Activated CD4-positive, alpha-beta T cell treated with anti-CD3 and anti-CD28 coated beads, Interleukin-2, amount 50 U/mL, for 24 hours (primary cell): Measurements from ENCODE around the gene RAP2A.

Experiments
- DNase-seq, 2 donors: peaks; one replicate each; pipeline ENCODE4 v3.0.0-alpha.2; 2020; ENCODE audit warnings: low read depth in 1 of 2, low spot score in 1 of 2

RAP2A gene

DNA sequence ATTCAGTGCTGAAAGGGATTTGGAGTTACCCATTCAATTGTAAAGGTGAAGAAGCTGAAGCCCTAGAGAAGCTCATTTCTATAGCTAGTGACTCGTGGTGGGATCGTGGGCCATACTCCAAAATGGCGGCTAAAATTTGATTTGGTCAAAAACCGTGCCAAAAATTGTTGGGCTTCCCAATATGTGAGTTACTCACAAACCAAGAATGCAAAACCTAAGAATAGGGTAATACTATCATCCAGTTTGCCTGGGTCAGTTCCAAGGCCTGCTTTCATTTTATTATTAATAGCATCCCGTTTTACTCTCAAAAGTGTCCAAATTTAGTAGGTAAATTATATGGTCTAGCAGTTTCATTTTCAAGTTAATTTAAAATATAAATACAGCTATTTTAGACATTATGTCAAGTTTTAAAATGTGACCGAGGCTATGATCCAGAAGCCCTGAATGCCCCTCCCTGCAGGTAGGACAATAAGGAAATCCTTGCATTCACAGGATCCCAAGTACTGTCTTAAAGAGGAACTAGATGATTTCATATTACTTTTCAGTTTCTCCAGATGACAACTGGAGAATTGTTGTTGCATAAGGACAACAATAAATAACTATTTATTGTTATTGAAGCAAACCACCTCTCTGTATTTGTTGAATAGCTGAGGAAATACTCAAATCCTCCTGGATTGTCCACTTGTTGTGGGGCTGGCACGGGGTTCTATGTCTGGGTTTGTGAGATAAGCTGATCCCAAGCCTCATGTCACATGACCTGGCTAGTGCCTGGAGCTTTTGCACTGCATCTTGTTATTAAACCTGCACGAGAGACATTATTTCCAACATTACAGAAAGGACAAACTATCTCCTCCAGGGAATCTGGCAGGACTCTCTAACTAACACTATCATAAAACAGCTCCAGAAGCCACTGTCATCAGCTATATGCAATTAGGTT is 11.6 kb upstream of the RAP2A start:
- no peak for DNase-seq

DNA sequence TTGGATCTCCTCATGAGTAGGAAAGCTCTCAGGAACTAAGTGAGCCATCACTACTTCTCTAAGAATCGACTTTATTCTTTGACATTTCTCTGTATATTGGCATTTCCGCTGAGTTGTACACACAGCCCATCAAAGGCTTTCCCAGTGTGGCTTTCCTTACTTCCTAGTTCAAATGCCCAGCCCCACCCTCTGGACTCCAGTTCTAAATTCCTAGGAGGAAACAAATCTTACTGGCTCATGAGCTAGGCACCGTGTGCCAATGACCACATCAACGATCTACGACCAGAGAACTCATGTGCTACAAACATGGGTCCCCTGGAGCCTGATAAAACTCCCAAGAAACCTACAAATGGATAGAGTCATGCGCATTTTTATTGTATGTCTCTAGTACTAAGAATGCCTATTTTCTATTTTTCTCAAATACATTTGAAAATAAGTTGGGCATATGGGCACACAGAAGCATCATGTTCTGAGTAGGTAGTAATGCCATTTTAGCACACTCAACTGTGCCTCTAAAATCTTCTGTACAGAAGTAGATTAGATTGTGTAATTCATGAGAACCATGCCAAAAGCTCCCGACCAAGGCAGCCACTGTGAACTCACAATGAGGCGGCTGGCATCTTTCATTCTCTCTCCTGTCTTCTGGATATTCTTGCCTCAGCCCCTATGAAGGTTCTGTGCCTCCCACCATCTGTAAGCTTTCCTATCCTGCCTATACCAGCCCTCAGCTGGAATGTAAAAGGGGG is 10.5 kb upstream of the RAP2A start:
- no peak for DNase-seq

- DNase-seq: no peak
These were observed 8.4 kb upstream of the RAP2A start for GRCh38 chr13:97425590-97425989.

GRCh38 chr13:97426695-97427094 is 7.3 kb upstream of the RAP2A start:
- DNase-seq: no peak

GRCh38 chr13:97429681-97430081 is 4.3 kb upstream of the RAP2A start:
- no peak for DNase-seq

DNA sequence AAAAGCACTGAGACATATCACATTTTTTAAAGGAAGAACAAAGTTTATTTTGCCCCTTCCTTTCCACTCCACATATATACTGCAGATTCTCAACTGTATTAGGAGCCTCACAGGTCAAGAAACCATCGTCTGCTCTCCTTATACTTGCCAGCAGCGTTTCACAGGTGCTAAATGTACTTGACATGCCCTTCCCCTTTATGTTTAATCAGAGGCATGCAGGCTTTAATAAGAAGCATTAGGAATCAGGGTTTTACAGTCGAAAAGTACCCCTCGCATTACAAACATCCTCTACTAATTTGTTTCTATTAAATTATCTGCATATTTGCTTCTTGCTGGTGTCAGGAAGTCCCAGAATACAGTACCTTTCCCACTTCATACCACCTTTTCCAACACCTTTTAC is 3.7 kb upstream of the RAP2A start:
- DNase-seq: no peak

DNA sequence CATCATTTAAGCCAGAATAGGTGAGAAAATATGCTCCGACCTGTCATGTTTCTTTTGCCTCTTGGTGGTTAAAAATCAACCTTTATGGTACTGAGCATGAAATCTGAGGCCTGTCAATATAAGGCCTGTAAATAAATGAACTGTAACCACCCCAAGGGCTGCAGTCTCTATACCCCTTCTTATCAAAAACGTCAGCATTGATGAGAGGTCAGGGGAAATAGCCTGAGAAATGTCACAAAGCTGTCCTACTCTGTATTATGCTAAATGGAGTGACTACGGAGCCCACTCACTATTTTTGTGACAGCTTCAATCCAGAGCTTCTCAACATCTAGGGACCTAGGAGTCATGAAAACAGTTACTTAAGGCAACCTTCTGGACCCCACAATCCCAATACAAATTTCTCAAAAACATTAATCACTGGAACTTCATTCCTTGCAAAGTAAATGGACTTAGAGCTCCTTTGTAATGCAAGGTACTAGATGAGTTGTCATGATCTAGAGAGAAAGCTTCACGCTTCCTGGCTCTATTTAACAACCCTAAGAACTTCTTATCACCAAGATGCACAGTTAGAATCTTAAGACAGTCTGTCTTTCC is 2.7 kb upstream of the RAP2A start:
- no peak for DNase-seq

- no peak for DNase-seq
These were observed 1.6 kb upstream of the RAP2A start for GRCh38 chr13:97432232-97432916.

DNA sequence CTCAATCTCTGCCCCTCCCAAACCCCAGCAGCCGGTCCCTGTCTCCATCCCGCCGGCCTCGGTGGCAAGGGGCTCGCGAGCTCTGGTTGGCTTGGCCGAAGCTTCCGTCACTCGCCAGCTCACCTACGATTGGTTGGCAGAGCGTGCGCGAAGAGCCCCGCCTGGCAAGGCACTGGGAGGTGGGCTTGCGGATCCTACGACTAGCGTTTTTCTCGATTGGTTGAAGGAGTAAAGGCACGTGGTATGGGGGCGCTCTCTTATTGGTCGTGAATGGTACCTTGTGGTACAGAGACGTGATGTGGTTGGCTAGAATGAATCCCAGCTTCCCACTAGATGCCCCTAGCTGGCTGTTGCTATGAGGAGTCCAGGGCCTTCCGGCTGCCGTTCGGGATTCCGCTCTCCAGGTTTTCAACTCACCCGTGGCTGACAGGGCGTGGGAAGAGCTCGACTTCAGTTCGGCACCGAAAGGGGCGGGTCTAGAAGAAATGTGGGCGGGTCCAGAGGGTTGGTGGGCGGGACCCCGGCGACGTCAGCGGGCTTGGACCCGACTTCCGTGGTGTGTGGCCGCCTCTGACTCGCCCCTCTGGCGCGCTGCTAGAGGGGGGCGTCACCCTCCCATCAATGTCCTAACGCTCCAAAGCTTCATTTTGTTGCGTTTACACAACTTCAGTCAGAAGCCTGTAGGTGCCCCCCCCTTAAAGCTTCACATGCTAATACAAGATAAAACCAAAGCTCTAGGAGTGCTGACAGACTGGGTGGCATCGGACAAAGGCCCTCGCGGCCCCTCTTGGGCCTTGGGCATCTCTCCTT is 847 bp upstream of the RAP2A start:
- peak; percentile 98 for DNase-seq

- DNase-seq: peak in 1 of 2 donors; percentile 17
These were observed 630 bp downstream of the RAP2A start for GRCh38 chr13:97434397-97435201.

DNA sequence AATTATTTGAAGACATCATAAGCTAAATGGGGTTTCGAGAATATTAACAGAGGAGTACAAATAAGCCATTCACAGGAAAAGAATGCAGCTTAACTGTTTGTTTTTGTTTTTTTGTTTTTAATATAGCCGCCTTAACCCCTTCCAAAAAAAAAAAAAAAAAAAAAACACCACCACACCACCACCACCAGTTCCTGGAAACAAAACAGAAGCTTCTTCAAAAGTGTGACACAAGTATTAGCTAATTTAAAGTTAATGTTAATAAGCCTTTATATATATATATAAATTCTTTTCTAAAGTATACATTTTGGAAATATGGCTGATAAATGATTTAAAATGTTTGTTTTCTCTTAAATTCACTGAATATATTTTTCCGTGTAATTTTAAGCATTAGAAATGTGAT is 1.4 kb downstream of the RAP2A start:
- DNase-seq: no peak

DNA sequence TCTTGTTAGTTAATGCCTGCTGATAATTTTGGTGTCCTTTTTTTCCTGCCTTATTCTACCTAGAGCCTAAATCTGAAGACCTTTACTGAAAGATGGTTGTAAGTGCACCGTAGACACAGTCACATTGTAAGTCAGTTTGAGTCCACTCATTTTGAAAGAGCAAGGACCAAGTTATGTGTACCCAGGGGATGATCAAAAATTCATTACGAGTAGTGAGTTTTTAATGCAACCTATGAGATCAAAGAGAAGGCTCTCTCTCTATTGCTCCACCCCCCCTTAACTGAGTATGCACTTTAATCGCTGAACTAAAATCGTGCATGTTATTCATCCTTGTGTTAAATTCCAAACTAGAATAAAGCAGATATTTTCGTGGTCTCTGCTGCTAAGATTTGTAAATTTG is 1.8 kb downstream of the RAP2A start:
- no peak for DNase-seq

DNA sequence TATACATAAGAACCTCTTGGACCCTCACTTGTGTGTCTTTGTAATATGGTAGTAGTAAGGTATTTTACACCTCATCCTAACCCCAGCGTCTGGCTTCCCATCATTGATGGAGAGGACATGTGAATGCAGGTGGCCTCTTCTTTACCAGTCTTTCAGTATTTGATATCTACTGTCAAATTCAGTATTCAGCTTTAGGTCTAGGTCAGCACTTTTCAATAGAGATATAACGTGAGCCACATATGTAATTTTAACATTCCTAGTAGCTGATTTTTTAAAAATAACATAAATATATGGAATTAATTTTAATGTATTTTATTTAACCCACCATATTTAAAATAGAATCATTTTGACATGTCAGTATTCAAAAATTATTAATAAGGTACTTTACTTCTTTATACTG is 2.9 kb downstream of the RAP2A start:
- DNase-seq: no peak

- no peak for DNase-seq
These were observed 3.8 kb downstream of the RAP2A start for GRCh38 chr13:97437729-97438128.

DNA sequence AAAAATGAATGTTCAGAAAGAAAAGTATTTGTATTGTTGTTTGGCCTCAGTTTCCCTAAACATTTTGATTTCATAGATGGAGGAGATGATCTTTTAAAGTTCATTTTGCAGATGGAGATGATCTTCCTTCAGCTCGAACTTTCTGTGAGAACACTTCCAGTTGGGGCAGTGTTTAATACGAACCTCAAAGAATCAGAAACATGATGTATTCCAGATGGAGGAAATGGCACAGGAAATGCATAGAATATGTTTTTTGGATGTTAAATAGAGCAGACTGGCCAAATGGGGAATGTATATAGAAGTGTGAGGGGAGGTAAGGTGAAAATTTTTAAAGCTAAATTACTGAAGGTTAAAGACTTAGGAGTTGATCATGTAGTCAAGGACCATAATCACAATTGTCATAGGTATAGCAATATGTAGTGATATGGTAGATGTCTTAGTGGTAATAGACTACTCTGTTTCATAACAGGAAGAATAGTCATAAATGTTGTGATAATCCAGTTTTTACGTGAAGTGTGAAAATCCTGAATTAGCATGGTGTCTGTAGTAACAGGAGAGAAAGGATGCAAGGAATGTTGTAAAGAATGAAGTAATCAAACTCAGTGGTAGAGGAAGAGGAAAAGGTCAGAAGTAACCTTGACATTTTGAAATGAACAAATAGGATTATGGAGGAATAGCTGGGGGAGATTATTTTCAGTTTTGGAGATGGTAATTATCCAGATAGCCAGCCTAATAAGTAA is 5.1 kb downstream of the RAP2A start:
- DNase-seq: no peak

GRCh38 chr13:97440598-97441170 is 6.7 kb downstream of the RAP2A start:
- DNase-seq: no peak

GRCh38 chr13:97441368-97441767 is 7.4 kb downstream of the RAP2A start:
- DNase-seq: no peak

GRCh38 chr13:97445522-97446187 is 11.7 kb downstream of the RAP2A start:
- DNase-seq: no peak
